Spleen (tissue), 7 donors: Measurements from ENCODE around the gene MALAT1.
A peak's percentile ranks its signal among the peaks of the same experiment; 100 is the strongest.

Experiments
- CTCF ChIP-seq, 11 experiments: fragments of 200-600 bp in 7 of 11; fragments of 450-650 bp in 4 of 11; sonication (generic) in 4 of 11; IDR thresholded peaks in 8 of 11; conservative IDR thresholded peaks in 3 of 11; 1 replicate in 7 of 11; 2 replicates in 4 of 11; pipeline versions ENCODE4 v1.4.0 to v1.8.0; 2016 to 2021; ENCODE audit warnings: antibody characterized with exemption in 11 of 11, inconsistent platforms in 4 of 11, mild to moderate bottlenecking in 1 of 11
- POLR2AphosphoS5 ChIP-seq, 3 donors: sonication (generic); formaldehyde crosslinking; IDR thresholded peaks; one replicate each; pipeline ENCODE4 v1.5.1; 2017; ENCODE audit warnings: antibody characterized with exemption in 3 of 3
- donor health status: DM: no; HTN: no; CAD: no; lungs with moderate emphysema.
- donor health status: DM: no; HTN: no; CAD: no.
- donor health status: DM: no; HTN: no; CAD: no.

- TF ChIP-seq CTCF (IDR thresholded peaks at IDR 0.05 in 8 of 11, conservative IDR thresholded peaks at IDR 0.05 in 3 of 11) (peak in 1 of 11 experiments; percentile 0), POLR2AphosphoS5 (IDR thresholded peaks at IDR 0.05) (no peak)
Measured at GRCh38 chr11:65499713-65500386, 1.0 kb downstream of the MALAT1 start.
